ENCODE measurements around the gene POLR3H.
A peak's percentile ranks its signal among the peaks of the same experiment; 100 is the strongest.
"Not testable (repeated sequence)": the region's sequence is repeated elsewhere in the genome, so short reads cannot be mapped to it uniquely, and the experiment has no call there.

The POLR3H gene

GRCh38 chr22:41563051-41563711 lies 18.9 kb upstream of the POLR3H start:
- ATAC-seq (no peak), DNase-seq (no peak)

DNA sequence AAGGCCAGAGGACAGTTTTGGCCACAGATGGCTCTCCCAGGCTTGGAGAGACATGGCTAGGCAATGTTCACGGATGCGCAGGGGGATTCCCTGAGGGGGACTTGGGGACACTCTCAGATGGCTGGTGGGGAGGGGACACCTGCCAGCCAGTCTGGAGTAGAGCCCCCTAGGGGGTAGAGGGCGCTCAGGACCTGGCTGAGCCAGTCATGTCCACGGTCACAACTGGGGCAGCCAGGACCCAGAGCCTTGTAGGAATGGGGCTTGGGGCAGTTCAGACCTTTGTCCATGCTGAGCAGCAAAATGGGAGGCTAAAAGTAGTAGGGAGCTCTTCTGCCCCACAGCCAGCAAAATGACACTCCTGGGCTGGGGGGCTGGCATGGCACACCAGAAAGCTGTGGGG lies 18.2 kb upstream of the POLR3H start:
- no peak for DNase-seq
- no peak for ATAC-seq

DNA sequence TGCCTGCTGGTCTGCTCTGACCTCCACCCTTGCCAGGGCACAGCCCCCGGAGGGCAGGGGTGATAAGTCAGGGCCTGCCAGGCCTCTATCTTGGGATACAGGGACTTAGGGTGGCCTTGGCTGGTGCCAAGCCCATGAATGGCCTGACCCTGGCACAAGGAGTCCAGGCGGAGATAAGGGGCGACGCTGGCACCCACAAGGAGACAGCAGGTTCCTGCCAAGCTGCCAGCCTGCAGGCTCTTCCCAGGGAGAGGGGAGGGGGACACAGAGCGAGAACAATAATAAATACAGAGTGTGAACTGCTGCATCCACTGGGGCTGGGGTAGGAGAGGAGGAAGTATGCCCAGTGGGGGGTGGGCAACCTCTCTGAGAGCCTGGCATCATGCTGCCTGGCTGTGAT lies 17.5 kb upstream of the POLR3H start:
- ATAC-seq (no peak), DNase-seq (no peak)

GRCh38 chr22:41561335-41561734 lies 17.1 kb upstream of the POLR3H start:
- ATAC-seq, result no peak

GRCh38 chr22:41560095-41560471 lies 15.8 kb upstream of the POLR3H start:
- DNase-seq (no peak), ATAC-seq (no peak)

More at GRCh38 chr22:41561335-41561734, 17.1 kb upstream of the POLR3H start:
- DNase-seq, result no peak

- ATAC-seq, DNase-seq: not testable (repeated sequence)
Observed at GRCh38 chr22:41558241-41558630, 14.0 kb upstream of the POLR3H start.

DNA sequence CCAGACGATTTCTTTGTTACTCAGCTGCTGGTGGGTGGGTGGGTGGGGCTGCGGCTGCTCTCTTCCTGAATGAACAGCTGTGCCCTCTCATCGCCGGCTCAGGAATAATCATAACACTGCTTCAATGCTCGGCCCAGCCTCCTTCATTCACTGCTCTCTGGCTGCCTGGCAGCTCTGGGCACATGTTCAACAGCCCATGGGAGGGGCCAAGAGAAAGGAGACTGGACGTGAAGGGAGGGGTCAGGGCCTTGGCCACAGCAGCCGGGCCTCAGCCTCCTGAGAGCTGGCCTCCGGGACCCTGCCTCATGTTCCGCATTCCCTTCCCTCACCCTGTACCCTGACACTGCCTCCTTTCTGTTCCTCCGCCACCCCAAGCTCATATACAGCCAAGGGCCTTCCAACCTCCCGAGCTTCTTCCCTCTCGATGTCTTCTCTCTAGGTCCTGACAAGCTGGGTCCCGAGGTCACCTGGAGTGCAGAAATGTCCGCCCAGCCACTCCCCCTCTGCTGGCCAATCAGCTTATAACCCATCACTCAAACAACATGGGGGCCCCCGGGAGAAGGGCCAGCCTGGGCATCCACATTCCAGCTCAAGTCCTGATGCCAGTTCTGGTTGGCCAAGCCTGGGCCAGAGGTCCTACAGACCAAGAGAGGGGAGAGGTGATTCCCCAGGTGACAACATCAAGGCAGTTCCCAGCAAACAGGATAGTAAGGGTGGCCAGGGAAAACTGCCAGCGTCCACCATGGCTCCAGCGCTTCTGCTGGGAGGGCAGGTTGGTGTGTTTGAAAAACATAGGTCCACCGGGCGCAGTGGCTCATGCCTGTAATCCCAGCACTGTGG lies 13.4 kb upstream of the POLR3H start:
- peak; percentile 12 for DNase-seq
- peak; percentile 53 for ATAC-seq

DNA sequence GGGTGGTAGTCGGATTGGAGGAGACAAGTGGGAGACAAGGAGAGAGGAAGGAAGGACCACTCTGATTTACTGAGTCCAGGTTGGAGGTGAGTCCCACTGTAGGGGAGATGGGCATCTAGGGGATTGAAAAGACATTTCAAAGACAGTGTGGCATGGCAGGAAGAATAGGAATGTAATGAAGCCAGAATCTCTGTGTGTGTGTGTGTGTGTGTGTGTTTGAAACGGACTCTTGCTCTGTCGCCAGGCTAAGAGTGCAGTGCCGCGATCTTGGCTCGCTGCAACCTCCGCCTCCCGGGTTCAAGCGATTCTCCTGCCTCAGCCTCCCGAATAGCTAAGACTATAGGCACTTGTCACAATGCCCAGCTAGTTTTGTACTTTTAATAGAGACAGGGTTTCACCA lies 12.3 kb upstream of the POLR3H start:
- DNase-seq, result no peak
- no peak for ATAC-seq

GRCh38 chr22:41555325-41555982 lies 11.2 kb upstream of the POLR3H start:
- DNase-seq, result no peak

DNA sequence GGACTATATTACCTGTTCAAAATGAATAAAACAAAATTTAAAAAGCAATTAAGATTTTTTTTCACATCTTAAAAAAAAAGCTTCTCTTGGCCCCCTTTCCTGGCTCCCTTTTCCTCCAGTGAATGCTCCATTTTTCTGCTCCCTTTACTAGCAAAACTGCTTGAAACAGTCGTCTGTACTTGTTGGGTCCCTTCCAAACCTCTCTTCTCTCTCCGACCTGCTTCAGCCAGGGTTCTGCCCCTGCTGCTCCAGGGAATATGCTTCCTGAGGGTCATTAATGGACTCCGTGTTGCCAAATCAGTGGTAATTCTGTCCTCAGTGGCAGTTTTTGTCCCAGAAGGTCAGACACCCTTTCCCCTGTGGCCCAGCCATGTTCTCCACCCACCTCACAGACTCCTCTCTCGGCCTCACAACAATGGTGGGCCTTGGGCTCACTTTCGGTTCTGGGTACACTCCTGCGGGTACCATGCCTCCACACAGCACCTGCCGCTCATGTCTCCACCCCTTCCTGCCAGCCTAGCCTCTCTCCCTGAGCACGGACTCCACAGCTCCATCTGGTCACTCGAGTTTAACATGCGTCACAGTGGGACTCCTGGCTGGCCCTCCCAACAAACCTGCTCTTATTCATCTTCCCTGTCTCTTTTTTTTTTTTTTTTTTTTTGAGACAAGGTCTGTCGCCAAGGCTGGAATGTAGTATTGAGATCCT lies 7.8 kb upstream of the POLR3H start:
- DNase-seq, result no peak
- no peak for ATAC-seq

More at GRCh38 chr22:41555325-41555982, 11.2 kb upstream of the POLR3H start:
- no peak for ATAC-seq

- no peak for DNase-seq
- no peak for ATAC-seq
Observed at GRCh38 chr22:41550952-41551491, 6.8 kb upstream of the POLR3H start.

DNA sequence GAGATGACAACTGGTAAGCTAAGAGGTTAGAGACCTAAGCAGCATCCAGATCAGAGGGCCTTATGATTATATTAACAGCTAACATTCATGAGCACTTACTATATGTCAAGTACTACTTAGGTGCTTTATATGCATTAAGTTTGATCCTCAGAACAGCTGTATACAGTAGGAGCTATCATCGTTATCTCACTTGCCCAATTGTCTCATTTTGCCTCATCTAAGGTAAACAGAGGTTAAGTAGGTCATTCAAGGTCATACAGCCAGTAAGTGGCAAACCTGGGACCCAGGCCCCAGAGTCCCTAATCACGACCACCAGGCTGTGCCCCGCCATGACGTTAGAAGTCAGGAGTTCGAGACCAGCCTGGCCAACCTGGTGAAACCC lies 4.6 kb upstream of the POLR3H start:
- no peak for ATAC-seq
- no peak for DNase-seq

- ATAC-seq (no peak), DNase-seq (no peak)
Observed at GRCh38 chr22:41544671-41545476, 604 bp upstream of the POLR3H start.

GRCh38 chr22:41542224-41542623 lies 2.0 kb downstream of the POLR3H start:
- ATAC-seq, result no peak
- DNase-seq, result no peak

GRCh38 chr22:41541484-41541883 lies 2.8 kb downstream of the POLR3H start:
- no peak for ATAC-seq
- no peak for DNase-seq

DNA sequence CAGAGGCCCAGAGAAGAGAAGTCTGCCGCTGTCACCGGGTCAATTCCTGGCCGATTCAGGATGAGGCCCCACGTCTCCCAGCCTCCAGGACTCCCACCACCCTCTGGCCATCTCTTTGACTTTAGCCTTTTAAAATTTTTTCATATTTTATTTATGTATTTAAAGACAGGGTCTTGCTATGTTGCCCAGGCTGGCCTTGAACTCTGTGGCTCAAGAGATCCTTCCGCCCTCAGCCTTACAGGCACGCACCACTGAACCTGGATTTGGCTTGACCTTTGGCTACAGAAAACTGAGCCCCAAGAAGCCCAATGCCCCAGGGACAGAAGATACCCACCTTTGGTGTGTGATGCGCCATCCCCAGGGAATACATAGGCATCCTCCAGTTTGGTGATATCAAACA lies 3.9 kb downstream of the POLR3H start:
- ATAC-seq (no peak), DNase-seq (no peak)

DNA sequence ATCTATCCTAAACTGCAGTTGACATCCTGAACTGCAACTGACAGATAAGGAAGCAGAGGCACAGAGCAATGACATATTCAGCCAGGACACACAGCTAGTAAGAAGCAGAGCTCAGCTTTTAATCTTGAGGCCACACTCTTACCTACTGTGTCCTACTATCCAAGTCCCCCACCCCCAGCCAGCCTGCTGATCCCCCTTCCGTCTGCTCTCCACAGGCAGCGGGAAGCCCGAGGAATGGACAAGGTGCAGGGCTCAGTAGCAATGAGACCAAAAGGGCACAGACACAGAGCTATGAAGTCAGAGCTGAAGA lies 4.3 kb downstream of the POLR3H start:
- DNase-seq (no peak), ATAC-seq (no peak)

GRCh38 chr22:41539146-41540005 lies 4.9 kb downstream of the POLR3H start:
- DNase-seq (no peak), ATAC-seq (no peak)

DNA sequence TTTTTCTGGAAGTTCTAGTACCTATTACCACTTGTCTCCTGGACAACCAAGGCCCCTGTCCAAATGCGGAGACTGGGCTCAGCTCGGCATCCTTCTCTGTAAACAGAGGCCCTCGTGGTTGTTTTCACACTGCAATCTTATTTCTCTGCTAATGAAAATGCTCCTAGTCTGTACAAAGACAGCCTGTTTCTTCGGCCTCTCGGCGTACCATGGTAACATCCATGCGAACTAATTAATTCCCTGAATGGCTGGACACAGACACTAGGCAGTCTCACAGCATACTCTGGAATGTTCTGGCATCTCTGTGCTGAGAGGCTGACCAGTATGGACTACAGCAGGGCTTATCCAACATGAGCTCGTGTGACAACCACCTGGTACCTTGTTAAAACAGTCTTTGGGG lies 5.7 kb downstream of the POLR3H start:
- no peak for ATAC-seq

GRCh38 chr22:41537203-41537602 lies 7.1 kb downstream of the POLR3H start:
- ATAC-seq, result no peak
- no peak for DNase-seq

More for the DNA sequence above, 5.7 kb downstream of the POLR3H start:
- no peak for DNase-seq

DNA sequence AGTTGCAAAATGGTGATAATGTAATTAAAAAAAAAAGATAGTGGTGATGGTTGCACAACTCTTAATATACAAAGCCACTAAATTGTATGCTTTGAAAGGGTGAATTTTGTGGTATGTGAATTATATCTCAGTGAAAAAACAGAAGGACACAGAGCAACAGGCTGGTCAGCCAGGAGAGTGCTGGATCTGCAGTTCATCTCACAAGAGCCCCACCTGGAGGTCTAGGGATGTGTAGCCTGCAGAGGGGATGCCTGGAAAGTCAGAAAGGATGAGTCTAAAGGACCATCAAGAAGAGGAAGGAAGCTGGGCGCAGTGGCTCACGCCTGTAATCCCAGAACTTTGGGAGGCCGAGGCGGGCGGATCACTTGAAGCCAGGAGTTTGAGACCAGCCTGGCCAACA lies 9.0 kb downstream of the POLR3H start:
- no peak for ATAC-seq
- no peak for DNase-seq

Measured in stimulated activated naive CD8-positive, alpha-beta T cell treated with anti-CD3 and anti-CD28 coated beads, Interleukin-15, Interleukin-2, amounts not matched to agents 100 U/mL and 50 U/mL, for 24 hours (primary cell).